Putamen (tissue), 1 donor: ENCODE results near the gene NLRP14.

ENCODE experiments used
- DNase-seq: peaks from one replicate; pipeline ENCODE4 v3.0.0-alpha.2; 2016; ENCODE audit warnings: low spot score

NLRP14 gene

GRCh38 chr11:7056828-7057513 lies 36.7 kb downstream of the NLRP14 start:
- DNase-seq = no peak

- no peak for DNase-seq
Measured at GRCh38 chr11:7057641-7058040, 37.4 kb downstream of the NLRP14 start.

- no peak for DNase-seq
Measured at GRCh38 chr11:7060868-7061267, 40.6 kb downstream of the NLRP14 start.

GRCh38 chr11:7062534-7062933 lies 42.3 kb downstream of the NLRP14 start:
- no peak for DNase-seq

- DNase-seq = no peak
Measured at GRCh38 chr11:7072401-7073028, 52.2 kb downstream of the NLRP14 start.

GRCh38 chr11:7077101-7077500 lies 56.8 kb downstream of the NLRP14 start:
- no peak for DNase-seq

GRCh38 chr11:7079545-7080135 lies 59.4 kb downstream of the NLRP14 start:
- no peak for DNase-seq

- DNase-seq = no peak
Measured at GRCh38 chr11:7080900-7081299, 60.6 kb downstream of the NLRP14 start.

- DNase-seq = no peak
Measured at GRCh38 chr11:7081441-7081840, 61.2 kb downstream of the NLRP14 start.

- no peak for DNase-seq
Measured at GRCh38 chr11:7088921-7089320, 68.6 kb downstream of the NLRP14 start, which contains the start of gene RBMXL2. TSS of gene RBMXL2 (plus strand) at chr11:7088998. CDS start at chr11:7089121, 123 bp downstream.

GRCh38 chr11:7089328-7090251 lies 69.3 kb downstream of the NLRP14 start:
- no peak for DNase-seq

GRCh38 chr11:7098235-7098832 lies 78.1 kb downstream of the NLRP14 start:
- peak; percentile 41 for DNase-seq

- DNase-seq = no peak
Measured at GRCh38 chr11:7115780-7116179, 95.5 kb downstream of the NLRP14 start.

- no peak for DNase-seq
Measured at GRCh38 chr11:7116370-7116769, 96.1 kb downstream of the NLRP14 start.
